Stimulated activated CD4-positive, alpha-beta T cell treated with anti-CD3 and anti-CD28 coated beads, Interleukin-1b, Interleukin-23, amount 100 ng/mL, for 24 hours (primary cell): ENCODE measurements around the gene MYO5A.
"Not testable (repeated sequence)": the region's sequence is repeated elsewhere in the genome, so short reads cannot be mapped to it uniquely, and the experiment has no call there.

ENCODE experiments used
- DNase-seq, 4 experiments: peaks; one replicate each; pipeline ENCODE4 v3.0.0-alpha.2; 2020; ENCODE audit warnings: low read depth in 4 of 4, low spot score in 1 of 4

Gene MYO5A

GRCh38 chr15:52528564-52529340, at the start of gene MYO5A:
Gene MYO5A (minus strand): TSS chr15:52528880. CDS start chr15:52528806, 74 bp downstream.
- DNase-seq: peak; percentile 32 to 66 (median 59)

- no peak for DNase-seq
Observed at GRCh38 chr15:52576692-52577091, 48.0 kb upstream of the MYO5A start.

DNA sequence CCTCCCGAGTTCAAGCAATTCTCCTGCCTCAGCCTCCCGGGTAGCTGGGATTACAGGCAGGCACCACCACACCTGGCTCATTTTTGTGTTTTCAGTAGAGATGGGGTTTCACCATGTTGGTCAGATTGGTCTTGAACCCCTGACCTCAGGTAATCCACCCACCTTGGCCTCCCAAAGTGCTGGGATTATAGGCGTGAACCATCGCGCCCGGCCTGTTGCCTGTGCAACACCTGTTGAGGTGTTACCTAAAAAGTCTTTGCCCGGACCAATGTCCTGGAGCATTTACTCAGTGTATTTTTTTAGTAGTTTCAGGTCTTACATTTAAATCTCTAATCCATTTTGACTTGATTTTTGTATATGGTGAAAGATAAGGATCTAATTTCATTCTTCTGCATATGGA, 46.9 kb upstream of the MYO5A start:
- DNase-seq: not testable (repeated sequence)

- DNase-seq: no peak
Observed at GRCh38 chr15:52575072-52575471, 46.4 kb upstream of the MYO5A start.

DNA sequence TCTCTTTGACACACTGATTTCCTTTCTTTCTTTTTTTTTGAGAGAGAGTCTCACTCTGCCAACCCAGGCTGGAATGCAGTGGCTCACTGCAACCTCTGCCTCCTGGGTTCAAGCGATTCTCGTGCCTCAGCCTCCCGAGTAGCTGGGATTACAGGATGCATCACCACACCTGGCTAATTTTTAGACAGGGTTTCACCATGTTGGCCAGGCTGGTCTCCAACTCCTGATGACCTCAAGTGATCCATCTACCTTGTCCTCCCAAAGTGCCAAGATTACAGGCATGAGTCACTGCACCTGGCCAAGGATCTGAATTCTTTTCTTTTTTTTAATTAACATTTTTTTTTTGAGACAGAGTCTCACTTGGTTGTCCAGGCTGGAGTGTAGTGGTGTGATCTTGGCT, 45.9 kb upstream of the MYO5A start:
- not testable (repeated sequence) for DNase-seq

DNA sequence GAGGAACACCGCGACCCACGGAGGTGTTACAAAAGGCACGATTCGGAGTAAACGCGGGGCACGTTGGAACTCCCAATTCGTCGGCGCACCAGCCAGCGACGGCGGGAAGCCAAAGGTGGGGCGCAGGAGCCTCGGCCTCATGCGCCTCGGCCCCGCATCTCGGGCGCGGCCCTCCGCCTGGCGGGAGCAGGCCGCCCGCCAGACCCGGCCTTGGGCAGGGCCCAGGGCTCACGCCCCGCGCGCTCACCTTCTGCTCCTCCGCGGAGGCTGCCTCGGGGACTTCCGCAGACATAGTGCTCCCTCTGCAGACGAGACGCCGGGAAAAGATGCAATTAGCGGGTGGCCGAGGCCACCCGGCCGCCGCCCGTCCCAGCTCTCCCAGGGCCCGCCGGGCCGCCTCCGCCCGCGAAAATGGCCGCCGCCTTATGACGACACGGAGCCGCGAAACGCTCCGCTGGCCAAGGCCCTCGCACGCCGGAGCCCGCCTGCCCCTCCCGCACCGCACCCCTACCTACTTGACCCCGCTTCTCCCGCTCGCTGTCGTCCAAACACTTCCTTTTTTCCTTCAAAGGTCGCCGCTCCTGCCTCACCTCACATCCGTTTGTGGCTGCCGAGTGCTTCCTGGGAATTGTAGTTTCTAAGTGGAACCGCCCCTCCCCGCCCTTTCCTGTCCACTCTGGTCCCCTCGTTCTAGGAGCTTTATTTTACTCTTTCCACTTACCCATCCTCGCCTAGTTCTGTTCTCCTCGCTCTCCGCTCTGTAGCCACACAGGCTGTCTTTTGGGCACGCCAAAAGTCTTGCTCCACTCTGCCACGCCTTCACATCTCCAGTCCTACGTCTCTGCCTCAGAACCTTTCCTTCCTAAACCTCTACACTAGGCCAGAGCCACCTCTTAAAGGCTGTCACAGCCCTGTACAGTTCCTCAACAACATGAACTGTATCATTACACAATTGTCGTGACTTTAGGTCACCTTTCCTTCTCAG, 40.2 kb upstream of the MYO5A start, which contains the start of gene ARPP19:
Gene ARPP19 (minus strand): TSS at position 430 of the 985 bp plus-strand sequence. CDS start 138 bp downstream, at position 292.
- DNase-seq: peak; percentile 57 to 79 (median 68)

GRCh38 chr15:52567871-52568600, 39.4 kb upstream of the MYO5A start:
- peak in 2 of 4 experiments; percentile 18 to 30 for DNase-seq

DNA sequence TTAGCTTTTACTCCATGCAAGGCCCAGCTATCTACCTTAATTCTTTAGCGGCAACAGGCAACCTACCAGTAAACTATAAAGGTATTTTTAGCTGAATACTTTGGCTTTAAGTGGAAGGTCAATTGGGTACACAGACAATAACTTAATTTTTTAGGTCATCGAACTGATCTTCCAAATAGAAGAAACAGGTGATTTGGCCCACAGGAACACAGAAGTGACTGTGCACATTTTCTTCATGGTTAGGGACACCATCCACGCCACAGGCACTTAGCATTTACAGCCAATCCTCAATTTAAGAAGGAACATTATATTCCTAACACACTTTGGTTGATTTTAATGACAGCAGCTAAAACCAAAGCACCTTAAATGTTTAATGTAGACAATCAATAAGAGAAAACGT, 38.2 kb upstream of the MYO5A start:
- DNase-seq: no peak

GRCh38 chr15:52565417-52566358, 37.0 kb upstream of the MYO5A start:
- not testable (repeated sequence) for DNase-seq

DNA sequence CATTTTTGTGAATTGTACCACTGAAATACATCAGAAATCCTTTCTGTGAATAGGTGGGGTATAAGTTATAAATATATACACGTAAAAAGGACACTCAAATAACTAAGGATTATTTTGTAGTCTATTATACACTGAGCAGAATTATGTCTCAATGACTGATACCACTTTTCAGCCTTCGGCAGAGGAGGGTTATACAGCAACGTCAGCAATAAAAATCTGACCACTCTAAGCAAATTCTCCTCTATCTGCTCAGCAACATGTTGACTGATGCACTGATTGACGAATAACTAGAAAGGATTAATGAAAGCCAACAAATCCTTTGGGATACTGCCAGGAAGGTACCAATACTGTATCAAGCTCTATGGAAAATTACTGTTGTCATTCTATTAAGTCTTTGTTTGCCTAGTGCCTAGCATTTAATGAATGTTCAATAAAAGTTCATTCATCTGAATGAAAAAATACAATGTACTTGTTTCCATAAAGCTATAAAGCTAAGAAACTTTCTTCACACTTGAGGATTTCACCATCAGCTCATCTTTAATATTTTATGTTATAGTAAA, 34.9 kb upstream of the MYO5A start:
- no peak for DNase-seq

GRCh38 chr15:52559575-52559974, 30.9 kb upstream of the MYO5A start:
- DNase-seq: peak; percentile 11 to 63 (median 28)

DNA sequence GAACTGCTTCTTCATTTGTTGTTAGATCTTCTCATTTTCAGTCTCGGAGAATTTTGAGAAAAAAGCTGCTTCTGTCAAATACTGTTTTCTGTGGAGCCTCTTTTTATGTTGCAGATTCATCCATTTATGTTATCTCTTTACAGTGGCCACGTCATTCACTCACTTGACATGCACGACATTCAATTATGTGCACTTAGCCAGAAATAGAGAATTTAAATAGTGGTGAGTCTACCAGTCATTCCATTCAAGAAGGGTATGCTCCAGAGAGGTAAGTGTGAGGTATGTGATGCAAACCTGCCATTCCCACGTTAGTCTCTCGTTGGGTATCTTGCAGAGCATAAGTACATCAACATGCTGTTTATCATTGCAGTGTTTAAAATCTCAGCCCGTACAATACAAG, 30.3 kb upstream of the MYO5A start:
- DNase-seq: no peak

DNA sequence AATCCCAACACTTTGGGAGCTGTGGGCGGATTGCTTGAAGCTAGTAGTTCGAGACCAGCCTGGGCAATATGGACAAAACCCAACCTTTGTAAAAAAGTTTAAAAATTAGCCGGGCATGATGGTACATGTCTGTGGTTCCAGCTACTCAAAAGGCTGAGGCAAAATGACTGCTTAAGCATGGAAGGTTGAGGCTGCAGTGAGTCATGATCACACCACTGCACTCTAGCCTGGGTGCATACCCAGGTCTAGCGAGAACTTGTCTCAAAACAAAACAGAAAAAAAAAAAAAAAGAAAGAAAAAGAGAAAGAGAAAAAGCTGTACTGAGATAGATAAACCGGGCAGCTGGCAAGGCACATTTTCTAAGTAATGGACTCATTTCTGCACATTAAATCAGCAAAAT, 29.5 kb upstream of the MYO5A start:
- DNase-seq: peak in 2 of 4 experiments; percentile 39 to 45

DNA sequence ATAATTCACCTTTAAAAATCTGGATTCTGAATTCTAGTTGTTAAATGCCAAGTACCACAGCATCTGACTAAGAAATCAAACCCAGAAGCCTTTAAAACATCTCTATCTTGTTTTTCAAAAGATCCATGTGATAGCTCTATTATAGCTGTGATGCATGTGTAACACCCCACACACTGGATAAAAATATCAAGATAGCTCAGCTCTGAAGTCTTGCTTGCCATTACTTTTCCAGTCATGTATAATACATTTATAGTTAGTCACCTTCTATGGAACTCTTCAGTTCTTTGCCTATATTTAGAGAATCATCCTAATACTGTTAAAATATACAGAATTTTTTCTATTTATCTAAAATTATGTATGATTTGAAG, 28.6 kb upstream of the MYO5A start:
- no peak for DNase-seq

DNA sequence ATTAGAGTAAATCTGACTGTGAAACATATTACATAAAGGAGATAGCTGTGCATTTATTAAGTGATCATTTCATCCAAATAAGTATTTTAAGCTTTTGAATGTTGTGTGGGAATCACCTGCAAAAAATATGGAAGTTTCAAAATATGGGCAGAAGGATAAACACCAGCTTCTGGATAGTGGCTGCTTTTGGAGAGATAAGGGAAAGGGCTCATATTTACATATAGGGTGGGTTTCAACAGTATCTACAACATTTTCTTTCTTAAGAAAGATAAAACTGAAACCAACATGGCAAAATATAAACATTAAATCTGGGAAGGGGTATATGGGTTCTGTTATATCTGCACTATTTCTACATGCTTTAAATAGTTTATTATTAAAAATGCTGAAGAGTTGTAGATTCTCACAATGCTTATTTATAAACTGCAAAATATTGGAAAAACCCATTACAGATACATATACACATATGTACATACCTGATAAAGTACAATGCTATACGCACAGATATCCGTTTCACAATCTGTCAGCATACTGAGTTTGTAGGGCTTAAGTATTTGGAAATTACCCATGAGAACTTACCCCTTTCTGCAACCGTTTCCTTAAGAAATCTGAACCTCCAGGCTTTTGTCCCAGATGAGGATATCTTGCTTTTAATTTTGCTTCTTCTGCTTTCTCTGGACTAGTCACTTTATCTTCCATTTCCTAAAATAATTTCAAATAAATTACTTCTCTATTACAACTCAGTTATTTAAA, 28.0 kb upstream of the MYO5A start:
- no peak for DNase-seq

DNA sequence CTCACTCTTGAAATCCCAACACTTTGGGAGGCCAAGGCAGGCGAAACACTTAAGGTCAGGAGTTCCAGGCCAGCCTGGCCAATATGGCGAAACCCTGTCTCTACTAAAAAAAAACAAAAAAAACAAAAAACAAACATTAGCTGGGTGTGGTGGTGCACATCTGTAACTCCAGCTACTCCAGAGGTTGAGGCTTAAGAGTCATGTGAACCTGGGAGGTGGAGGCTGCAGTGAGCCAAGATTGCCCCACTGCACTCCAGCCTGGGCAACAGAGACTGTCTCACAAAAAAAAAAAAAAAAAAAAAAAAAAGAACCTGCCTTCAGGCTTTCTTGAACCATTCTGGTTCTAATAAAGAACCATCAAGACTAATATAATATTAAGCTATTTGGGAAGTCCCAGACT, 23.6 kb upstream of the MYO5A start:
- no peak for DNase-seq

GRCh38 chr15:52551762-52552161, 23.1 kb upstream of the MYO5A start:
- DNase-seq: no peak

- not testable (repeated sequence) for DNase-seq
Observed at GRCh38 chr15:52551186-52551585, 22.5 kb upstream of the MYO5A start.
